ENCODE data around the gene SULT1C3. TPM values are rescaled to one million over a fixed set of nuclear protein-coding genes. Genes with fewer than 3 reads are reported as not detected.

Gene SULT1C3
- total and polyA plus RNA-seq, 4 donors: not detected

- Histone ChIP-seq H3K27ac (ENCODE audit: low read depth in 1 of 2, low read length in 2 of 2) (no peak overlapping the region), H3K9ac (ENCODE audit: low read depth in 1 of 2, low read length in 2 of 2) (no peak overlapping the region), H3K9me3 (ENCODE audit: control insufficient read depth in 4 of 4, low read length in 3 of 4) (no peaks in the 10 kb centered on the region), H3K4me3 (ENCODE audit: low read depth in 1 of 3, low read length in 3 of 3) (no peak overlapping the region), H3K4me1 (ENCODE audit: control insufficient read depth in 4 of 4, insufficient read depth in 4 of 4, low read length in 3 of 4) (no peaks in the 10 kb centered on the region), H3K36me3 (ENCODE audit: control insufficient read depth in 4 of 4, insufficient read depth in 3 of 4, low read depth in 1 of 4, low read length in 3 of 4) (no peaks in the 10 kb centered on the region), H3K27me3 (ENCODE audit: control insufficient read depth in 4 of 4, insufficient read depth in 4 of 4, low read length in 3 of 4) (no peaks in the 10 kb centered on the region)
- TF ChIP-seq RAD21 (IDR thresholded peaks at IDR 0.05) (no peak), FOXA1 (IDR thresholded peaks at IDR 0.05) (no peak), GABPA (IDR thresholded peaks at IDR 0.05 in 1 of 2, conservative IDR thresholded peaks at IDR 0.05 in 1 of 2) (no peak), HNF4G (IDR thresholded peaks at IDR 0.05) (no peak), EGR1 (IDR thresholded peaks at IDR 0.05; ENCODE audit: low read depth in 2 of 2) (no peak), NR2F2 (IDR thresholded peaks at IDR 0.05) (no peak), RXRA (IDR thresholded peaks at IDR 0.05) (no peak), TAF1 (conservative IDR thresholded peaks at IDR 0.05) (no peak), ATF3 (IDR thresholded peaks at IDR 0.05) (no peak), MAX (IDR thresholded peaks at IDR 0.05) (no peak), SP1 (IDR thresholded peaks at IDR 0.05) (no peak), REST (IDR thresholded peaks at IDR 0.05) (no peak), FOXA2 (IDR thresholded peaks at IDR 0.05) (no peak), JUND (IDR thresholded peaks at IDR 0.05) (no peak), HNF4A (conservative IDR thresholded peaks at IDR 0.05) (no peak), ZBTB33 (IDR thresholded peaks at IDR 0.05) (no peak), CTCF (IDR thresholded peaks at IDR 0.05; ENCODE audit: low read depth, low read length, missing input control) (no peak), YY1 (IDR thresholded peaks at IDR 0.05) (no peak)
- no peak for DNase-seq (ENCODE audit: low spot score)
- 35% methylated on average over 4 of the region's 4 CpGs for WGBS
Observed at GRCh38 chr2:108293850-108294249, 54.1 kb downstream of the SULT1C3 start.

All from liver (tissue), 9 donors.